GM23248 (cell line): ENCODE measurements around the gene RALA. TPM values are rescaled to one million over a fixed set of nuclear protein-coding genes. Genes with fewer than 3 reads are reported as not detected.
A peak's percentile ranks its signal among the peaks of the same experiment; 100 is the strongest.

Source experiments
- DNase-seq: peaks from one replicate; pipeline ENCODE4 v3.0.0-alpha.2; 2015
- H2AFZ ChIP-seq: fragments of 200-600 bp; sonication (generic); 2 replicates; pipeline ENCODE4 v1.6.1; 2016; ENCODE audit warnings: antibody characterized with exemption
- H3F3A ChIP-seq: fragments of 200-600 bp; sonication (generic); 2 replicates; pipeline ENCODE4 v1.6.1; 2016; ENCODE audit warnings: mild to moderate bottlenecking, antibody characterized with exemption, mixed run types; ENCODE audit not compliant: insufficient read depth
- H3K27ac ChIP-seq: fragments of 200-600 bp; sonication (generic); 2 replicates; pipeline ENCODE4 v1.5.1; 2016; ENCODE audit warnings: mild to moderate bottlenecking
- H3K27me3 ChIP-seq: fragments of 200-600 bp; sonication (generic); replicated peaks from 2 replicates; pipeline ENCODE4 v1.6.1; 2016; ENCODE audit warnings: mild to moderate bottlenecking; ENCODE audit not compliant: insufficient read depth
- H3K36me3 ChIP-seq: fragments of 200-600 bp; sonication (generic); 2 replicates; pipeline ENCODE4 v1.6.1; 2016; ENCODE audit warnings: low read depth, mild to moderate bottlenecking
- H3K4me1 ChIP-seq: fragments of 200-600 bp; sonication (generic); 2 replicates; pipeline ENCODE4 v1.6.1; 2016; ENCODE audit warnings: mild to moderate bottlenecking; ENCODE audit not compliant: insufficient read depth
- H3K4me2 ChIP-seq: fragments of 200-600 bp; sonication (generic); one replicate; pipeline ENCODE4 v1.6.1; 2016; ENCODE audit warnings: mild to moderate bottlenecking; ENCODE audit not compliant: unreplicated experiment
- H3K4me3 ChIP-seq: fragments of 200-600 bp; sonication (generic); 2 replicates; pipeline ENCODE4 v1.5.1; 2016; ENCODE audit warnings: mild to moderate bottlenecking
- H3K79me2 ChIP-seq: fragments of 200-600 bp; sonication (generic); 2 replicates; pipeline ENCODE4 v1.6.1; 2016; ENCODE audit warnings: mild to moderate bottlenecking; ENCODE audit not compliant: insufficient read depth
- H3K9ac ChIP-seq: fragments of 200-600 bp; sonication (generic); 2 replicates; pipeline ENCODE4 v1.6.1; 2016; ENCODE audit warnings: mild to moderate bottlenecking
- H3K9me2 ChIP-seq: fragments of 200-600 bp; sonication (generic); 2 replicates; pipeline ENCODE4 v1.6.1; 2016; ENCODE audit warnings: mixed run types, mild to moderate bottlenecking, moderate library complexity; ENCODE audit not compliant: insufficient read depth
- H3K9me3 ChIP-seq: fragments of 200-600 bp; sonication (generic); one replicate; pipeline ENCODE4 v1.6.1; 2017; ENCODE audit warnings: low read depth
- H4K20me1 ChIP-seq: fragments of 200-600 bp; sonication (generic); 2 replicates; pipeline ENCODE4 v1.6.0; 2016; ENCODE audit not compliant: insufficient read depth
- EZH2 ChIP-seq: fragments of 200-600 bp; sonication (generic); IDR thresholded peaks from 2 replicates; pipeline ENCODE4 v1.6.1; 2018; ENCODE audit warnings: antibody characterized with exemption, mild to moderate bottlenecking; ENCODE audit not compliant: insufficient read depth, poor library complexity, severe bottlenecking
- EZH2phosphoT487 ChIP-seq: fragments of 200-600 bp; sonication (generic); IDR thresholded peaks from 2 replicates; pipeline ENCODE4 v1.6.1; 2018; ENCODE audit warnings: antibody characterized with exemption, moderate library complexity, mild to moderate bottlenecking, low read depth; ENCODE audit not compliant: insufficient read depth
- WGBS, 2 experiments: methylation state at CpG; one replicate each; pipeline ENCODE4 v1.1.6; 2015 to 2017; ENCODE audit warnings: low lambda C conversion rate in 2 of 2, low coverage in 1 of 2; ENCODE audit errors: missing lambda C conversion rate in 2 of 2; 5-methylcytosine and 5-hydroxymethylcytosine counted together
- in situ Hi-C: fragments of 300-500 bp; cut with MboI; formaldehyde crosslinking; loops from 2 replicates; pipeline ENCODE4 v1.15.0; 2020
- polyA plus RNA-seq: library from polyadenylated mRNA; unstranded; fragments of >200 nt; fragmentation: Nextera tagmentation; extraction: Ambion mirVana; gene quantifications from 2 replicates; pipeline ENCODE4 v1.2.1, GENCODE V29; 2016
- total RNA-seq: library from RNA; depleted of rRNA; stranded (reverse); fragments of >200 nt; shearing (Covaris generic); gene quantifications from 2 replicates; pipeline ENCODE4 v1.2.3, GENCODE V29; 2014

The RALA gene
- total and polyA plus RNA-seq, 2 experiments from 2014 or later, result 21.7 to 82.8 TPM

DNA sequence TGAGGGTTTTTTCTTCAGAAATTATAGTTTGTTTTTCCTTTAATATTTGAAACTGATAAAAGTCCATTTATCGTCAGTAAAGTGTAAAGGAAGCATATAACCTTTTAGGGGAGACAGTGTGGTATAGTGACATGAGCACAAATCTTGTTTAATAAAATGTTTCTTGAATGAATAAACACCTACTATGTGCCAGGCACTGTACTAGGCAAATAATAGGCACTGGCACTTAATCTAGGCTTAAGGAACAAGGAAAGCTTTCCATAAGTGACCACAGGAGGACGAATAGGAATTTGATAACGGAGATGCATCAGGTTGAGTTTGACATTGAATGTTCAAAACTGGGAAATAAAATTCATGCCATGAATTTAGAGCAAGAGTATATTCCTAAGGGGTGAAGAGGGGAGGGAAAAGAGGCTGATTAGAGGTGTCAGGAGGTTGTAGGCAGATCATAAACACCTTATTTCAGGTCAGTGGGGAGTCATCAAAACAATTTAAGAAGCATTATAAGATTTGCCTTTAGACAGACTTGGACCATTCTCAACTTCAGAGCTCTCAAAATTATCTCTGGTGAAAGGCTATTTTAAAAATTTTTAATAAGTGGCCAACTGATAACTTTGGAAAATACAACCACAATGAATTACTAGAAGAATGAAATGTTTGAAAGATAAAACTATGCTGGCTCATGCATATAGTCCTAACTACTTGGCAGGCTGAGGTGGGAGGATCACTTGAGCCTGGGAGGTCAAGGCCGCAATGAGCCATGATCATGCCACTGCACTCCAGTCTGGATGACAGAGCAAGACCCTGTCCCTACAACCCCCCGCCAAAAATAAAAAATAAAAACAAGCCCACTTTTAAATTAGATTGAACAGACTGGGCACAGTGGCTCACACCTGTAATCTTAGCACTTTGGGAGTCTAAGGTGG is 22.4 kb downstream of the RALA start:
- H3F3A ChIP-seq, result peaks cover 48% of the 10 kb centered on the region
- H3K4me3 ChIP-seq, result no peak overlapping the region
- no peak overlapping the region for H2AFZ ChIP-seq
- H3K27ac ChIP-seq, result peak overlapping the region; percentile 56
- H3K79me2 ChIP-seq, result peaks cover 98% of the 10 kb centered on the region
- DNase-seq, result no peak
- in situ Hi-C loops, result no loop called here
- peaks cover 22% of the 10 kb centered on the region; the same call in 1 of the 2 replicates for H4K20me1 ChIP-seq
- H3K4me2 ChIP-seq, result no peak overlapping the region
- H3K36me3 ChIP-seq, result 0 out of 2 replicates have a peak, but pooled peaks cover 2% of the 10 kb centered on the region
- H3K4me1 ChIP-seq, result peaks cover 35% of the 10 kb centered on the region
- H3K9me3 ChIP-seq, result no peaks in the 10 kb centered on the region
- H3K27me3 ChIP-seq, result no peaks in the 10 kb centered on the region
- TF ChIP-seq EZH2, result no peak
- no peak for TF ChIP-seq EZH2phosphoT487
- H3K9ac ChIP-seq, result no peak overlapping the region
- H3K9me2 ChIP-seq, result no peaks in the 10 kb centered on the region
- WGBS, 2 experiments, result 91 to 93% methylated on average over 5 of the region's 5 CpGs

DNA sequence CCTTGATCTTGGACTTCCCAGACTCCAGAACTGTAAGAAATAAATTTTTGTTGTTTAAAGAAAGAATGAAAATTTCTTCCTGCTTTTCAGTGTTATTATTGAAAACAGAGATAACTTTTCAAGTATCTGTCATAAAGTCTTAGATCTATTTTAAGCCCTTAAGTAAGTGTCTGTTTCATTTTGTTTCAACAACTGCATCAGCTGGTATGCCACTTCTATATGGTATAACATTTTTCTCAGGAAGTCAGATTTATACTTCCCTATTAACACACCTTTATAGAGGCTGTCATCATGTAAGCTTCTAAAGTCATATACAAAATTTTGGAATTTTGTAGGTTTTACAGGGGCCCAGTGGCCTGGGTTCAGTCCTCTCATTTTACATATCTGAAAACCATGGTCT is 24.4 kb downstream of the RALA start:
- Histone ChIP-seq H3K27ac (no peak overlapping the region), H3K9me3 (no peaks in the 10 kb centered on the region), H3K9ac (no peak overlapping the region), H3K36me3 (no peaks in the 10 kb centered on the region), H2AFZ (no peak overlapping the region), H3F3A (peaks cover 61% of the 10 kb centered on the region), H3K79me2 (peaks cover 96% of the 10 kb centered on the region), H3K4me1 (peaks cover 49% of the 10 kb centered on the region), H3K9me2 (no peaks in the 10 kb centered on the region), H3K4me3 (no peak overlapping the region), H4K20me1 (peaks cover 11% of the 10 kb centered on the region; the same call in 1 of the 2 replicates), H3K4me2 (no peak overlapping the region), H3K27me3 (no peaks in the 10 kb centered on the region)
- TF ChIP-seq EZH2 (no peak), EZH2phosphoT487 (no peak)
- DNase-seq, result no peak
- in situ Hi-C loops, result no loop called here

DNA sequence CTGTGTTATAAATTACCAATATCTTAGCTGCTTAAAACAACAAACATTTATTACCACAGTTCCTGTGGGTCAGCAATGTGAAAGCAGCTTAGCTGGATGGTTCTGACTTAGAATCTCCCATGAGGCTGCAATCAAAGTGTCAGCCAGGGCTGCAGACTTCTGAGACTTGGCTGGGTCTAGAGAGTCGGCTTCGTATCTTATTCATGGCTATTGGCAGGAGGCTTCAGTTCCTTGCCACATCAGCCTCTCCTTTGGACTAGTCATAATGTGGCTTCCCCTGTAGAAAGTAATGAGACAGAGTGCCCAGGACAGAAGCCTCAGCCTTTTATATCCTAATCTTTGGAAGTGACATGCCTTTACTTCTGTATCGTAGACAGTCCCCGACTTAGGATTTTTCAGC is 27.3 kb downstream of the RALA start:
- peaks cover 4% of the 10 kb centered on the region; the same call in 1 of the 2 replicates for H4K20me1 ChIP-seq
- in situ Hi-C loops, result no loop called here
- peak overlapping the region; percentile 73 for H3K4me2 ChIP-seq
- H3K4me3 ChIP-seq, result peak overlapping the region; percentile 53
- peaks cover 25% of the 10 kb centered on the region for H3K4me1 ChIP-seq
- no peaks in the 10 kb centered on the region for H3K27me3 ChIP-seq
- peak overlapping the region; percentile 53 for H3K9ac ChIP-seq
- H3K79me2 ChIP-seq, result peaks cover 96% of the 10 kb centered on the region
- peaks cover 36% of the 10 kb centered on the region for H3F3A ChIP-seq
- peak; percentile 95 for DNase-seq
- 2 to 3% methylated on average over 4 of the region's 4 CpGs for WGBS, 2 experiments
- no peaks in the 10 kb centered on the region for H3K9me3 ChIP-seq
- H2AFZ ChIP-seq, result no peak overlapping the region
- TF ChIP-seq EZH2 (no peak), EZH2phosphoT487 (no peak)
- H3K9me2 ChIP-seq, result no peaks in the 10 kb centered on the region
- H3K36me3 ChIP-seq, result no peaks in the 10 kb centered on the region
- H3K27ac ChIP-seq, result peak overlapping the region; percentile 86

GRCh38 chr7:39651265-39651664 is 27.9 kb downstream of the RALA start:
- in situ Hi-C loops, result no loop called here
- TF ChIP-seq EZH2phosphoT487, result no peak
- no peak for TF ChIP-seq EZH2
- Histone ChIP-seq H4K20me1 (peaks cover 4% of the 10 kb centered on the region; the same call in 1 of the 2 replicates), H3K4me2 (peak overlapping the region; percentile 73), H3K9me3 (no peaks in the 10 kb centered on the region), H3K4me1 (peaks cover 25% of the 10 kb centered on the region), H2AFZ (no peak overlapping the region), H3K79me2 (peaks cover 96% of the 10 kb centered on the region), H3K27ac (peak overlapping the region; percentile 86), H3K4me3 (peak overlapping the region; percentile 53), H3K36me3 (no peaks in the 10 kb centered on the region), H3F3A (peaks cover 32% of the 10 kb centered on the region), H3K27me3 (no peaks in the 10 kb centered on the region), H3K9me2 (no peaks in the 10 kb centered on the region), H3K9ac (peak overlapping the region; percentile 53)
- WGBS, 2 experiments, result 26 to 34% methylated on average over 3 of the region's 3 CpGs
- DNase-seq, result peak; percentile 67
